ENCODE results near the gene UBAC2.

DNA sequence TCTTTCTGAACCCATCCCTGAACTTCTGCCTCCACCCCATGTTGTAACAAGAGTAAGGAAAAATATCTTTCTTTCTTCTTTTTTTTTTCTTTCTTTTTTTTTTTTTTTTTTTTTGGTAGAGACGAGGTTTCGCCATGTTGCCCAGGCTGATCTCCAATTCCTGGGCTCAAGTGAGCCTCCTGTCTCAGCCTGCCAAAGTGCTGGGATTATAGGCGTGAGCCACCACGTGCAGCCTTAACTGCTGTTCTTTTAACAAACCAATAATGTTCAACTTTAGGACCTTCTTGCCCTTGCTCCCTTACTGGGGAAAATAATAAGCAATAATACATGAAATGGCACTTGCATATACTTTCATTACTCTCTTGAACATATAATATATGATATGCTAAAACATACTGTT is 86.9 kb downstream of the UBAC2 start:
- TF ChIP-seq, protein P1, sequence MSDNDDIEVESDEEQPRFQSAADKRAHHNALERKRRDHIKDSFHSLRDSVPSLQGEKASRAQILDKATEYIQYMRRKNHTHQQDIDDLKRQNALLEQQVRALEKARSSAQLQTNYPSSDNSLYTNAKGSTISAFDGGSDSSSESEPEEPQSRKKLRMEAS (IDR thresholded peaks at IDR 0.05), result no peak
- TF ChIP-seq, protein P2, sequence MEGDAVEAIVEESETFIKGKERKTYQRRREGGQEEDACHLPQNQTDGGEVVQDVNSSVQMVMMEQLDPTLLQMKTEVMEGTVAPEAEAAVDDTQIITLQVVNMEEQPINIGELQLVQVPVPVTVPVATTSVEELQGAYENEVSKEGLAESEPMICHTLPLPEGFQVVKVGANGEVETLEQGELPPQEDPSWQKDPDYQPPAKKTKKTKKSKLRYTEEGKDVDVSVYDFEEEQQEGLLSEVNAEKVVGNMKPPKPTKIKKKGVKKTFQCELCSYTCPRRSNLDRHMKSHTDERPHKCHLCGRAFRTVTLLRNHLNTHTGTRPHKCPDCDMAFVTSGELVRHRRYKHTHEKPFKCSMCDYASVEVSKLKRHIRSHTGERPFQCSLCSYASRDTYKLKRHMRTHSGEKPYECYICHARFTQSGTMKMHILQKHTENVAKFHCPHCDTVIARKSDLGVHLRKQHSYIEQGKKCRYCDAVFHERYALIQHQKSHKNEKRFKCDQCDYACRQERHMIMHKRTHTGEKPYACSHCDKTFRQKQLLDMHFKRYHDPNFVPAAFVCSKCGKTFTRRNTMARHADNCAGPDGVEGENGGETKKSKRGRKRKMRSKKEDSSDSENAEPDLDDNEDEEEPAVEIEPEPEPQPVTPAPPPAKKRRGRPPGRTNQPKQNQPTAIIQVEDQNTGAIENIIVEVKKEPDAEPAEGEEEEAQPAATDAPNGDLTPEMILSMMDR (IDR thresholded peaks at IDR 0.05; ENCODE audit: low read depth, low read length, missing input control), result no peak
- TF ChIP-seq SP1 (IDR thresholded peaks at IDR 0.05), result no peak
- no peak for TF ChIP-seq FOXA1 (IDR thresholded peaks at IDR 0.05)
- TF ChIP-seq TAF1 (conservative IDR thresholded peaks at IDR 0.05), result no peak
- TF ChIP-seq YY1 (IDR thresholded peaks at IDR 0.05), result no peak
- TF ChIP-seq RAD21 (IDR thresholded peaks at IDR 0.05), result no peak
